Measurements from ENCODE around the gene ATCAY. TPM values are rescaled to one million over a fixed set of nuclear protein-coding genes. Genes with fewer than 3 reads are reported as not detected.

ATCAY gene
- total RNA-seq, 1 experiment from 2014 or later: 0.06 TPM

- DNase-seq (ENCODE audit: low read depth): peak; percentile 98
Measured at GRCh38 chr19:3968556-3969434, 88.3 kb downstream of the ATCAY start.

DNA sequence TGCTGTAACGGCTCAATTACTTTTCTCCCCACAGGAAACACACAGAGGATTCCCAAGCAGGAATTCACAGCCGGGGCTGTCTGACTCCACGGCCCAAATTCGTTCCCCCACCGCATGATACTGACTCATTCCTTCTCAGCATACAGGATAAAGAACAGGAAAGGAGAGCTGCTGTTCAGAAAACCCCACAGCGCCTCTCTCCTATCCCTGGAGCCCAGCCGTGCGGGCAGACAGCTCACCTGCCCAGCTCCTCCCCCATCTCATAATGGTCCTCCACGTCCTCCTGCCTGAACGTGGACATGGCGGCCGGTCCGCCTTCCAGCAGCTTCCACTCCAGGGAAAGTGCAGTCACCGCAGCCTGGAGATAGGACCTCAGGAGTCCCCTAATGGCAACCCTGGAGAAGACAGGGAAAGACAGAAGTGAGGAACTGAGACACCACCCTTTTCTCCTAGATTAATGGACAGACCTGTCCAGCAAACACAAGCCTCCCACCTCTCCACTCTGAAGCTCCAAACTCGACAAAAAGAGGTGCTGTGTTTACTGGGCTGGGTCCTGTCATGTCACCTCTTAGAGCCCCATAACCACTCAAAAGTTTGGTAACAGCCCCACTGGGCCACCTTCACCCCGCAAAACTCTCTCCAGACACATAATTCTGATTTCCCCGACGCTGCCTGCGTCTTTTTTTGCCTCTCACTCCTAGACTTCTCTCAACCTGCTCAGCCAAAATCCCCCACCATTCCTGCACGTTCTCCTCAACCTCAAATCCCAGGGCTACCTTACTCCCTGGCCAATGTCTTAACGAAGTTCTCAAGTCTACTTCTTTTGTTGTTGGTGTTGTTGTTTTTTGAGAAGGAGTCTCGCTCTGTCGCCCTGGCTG lies 89.2 kb downstream of the ATCAY start:
- peak; percentile 92 for DNase-seq (ENCODE audit: low read depth)

DNA sequence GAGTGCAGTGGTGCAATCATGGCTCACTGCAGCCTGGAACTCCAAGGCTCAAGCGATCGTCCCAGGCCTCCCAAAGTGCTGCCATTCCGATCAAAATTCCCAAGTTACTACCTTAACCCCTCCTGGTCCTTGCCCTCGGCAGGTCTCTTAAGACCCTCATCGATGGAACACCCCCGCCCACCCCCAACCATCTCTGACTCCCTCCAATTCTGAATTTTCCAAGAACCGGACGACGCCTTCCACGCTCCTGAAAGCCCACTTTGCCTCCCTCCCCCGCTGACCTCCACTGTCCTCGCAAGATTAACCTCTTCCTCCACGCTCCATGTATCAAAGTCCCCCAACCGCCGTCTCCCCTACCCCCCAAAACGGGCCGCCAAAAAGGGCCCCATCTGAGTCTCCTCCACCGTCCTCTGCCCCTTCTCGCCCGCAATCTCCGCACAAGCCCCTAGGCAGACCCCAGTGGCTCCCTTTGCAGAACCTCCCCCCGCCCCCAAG lies 89.9 kb downstream of the ATCAY start:
- DNase-seq (ENCODE audit: low read depth): no peak

DNA sequence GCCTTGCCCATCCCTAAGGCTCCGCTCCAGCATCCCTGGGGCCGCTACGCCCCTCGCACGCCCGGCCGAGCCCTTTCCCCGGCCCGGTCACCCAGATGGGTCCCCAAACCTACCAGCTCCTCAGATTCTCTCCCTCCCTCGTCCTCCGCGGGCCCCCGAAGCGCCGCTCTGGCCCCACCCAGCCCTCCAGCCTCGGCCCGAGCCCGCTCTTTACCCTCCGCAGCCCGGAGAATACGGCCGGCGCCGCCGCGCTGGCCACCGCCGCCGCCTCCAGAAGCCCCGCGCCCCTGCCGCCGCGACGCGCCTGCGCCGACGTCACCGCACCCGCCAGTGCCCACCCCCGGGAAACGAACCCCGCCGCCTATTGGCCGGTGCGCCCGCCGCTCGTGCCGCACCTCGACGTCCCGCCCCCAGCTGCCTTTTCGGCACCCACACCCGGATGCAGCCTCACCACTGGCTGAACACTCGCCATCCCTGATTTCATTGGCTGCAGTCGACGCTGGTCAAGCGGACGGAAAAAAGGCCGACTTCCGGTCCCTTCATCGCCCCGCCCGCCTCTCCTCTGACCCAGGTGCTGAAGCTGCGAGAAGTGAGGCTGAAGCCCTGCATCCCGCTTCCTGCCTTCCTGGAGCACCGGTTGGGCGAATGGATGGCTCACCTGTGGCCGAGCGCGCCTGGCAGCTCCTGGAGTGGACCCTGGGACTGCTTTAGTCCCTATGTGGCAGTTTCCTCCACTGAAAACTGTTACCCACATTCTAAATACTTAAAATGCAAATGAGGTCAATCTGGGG lies 90.5 kb downstream of the ATCAY start, which contains the start of gene DAPK3:
Gene DAPK3, minus strand, starts transcription at position 292 of the 791 bp plus-strand sequence. CDS start 1,364 bp downstream, outside the sequence.
- DNase-seq (ENCODE audit: low read depth): peak; percentile 96

GRCh38 chr19:3975144-3975543 lies 94.7 kb downstream of the ATCAY start:
- no peak for DNase-seq (ENCODE audit: low read depth)

DNA sequence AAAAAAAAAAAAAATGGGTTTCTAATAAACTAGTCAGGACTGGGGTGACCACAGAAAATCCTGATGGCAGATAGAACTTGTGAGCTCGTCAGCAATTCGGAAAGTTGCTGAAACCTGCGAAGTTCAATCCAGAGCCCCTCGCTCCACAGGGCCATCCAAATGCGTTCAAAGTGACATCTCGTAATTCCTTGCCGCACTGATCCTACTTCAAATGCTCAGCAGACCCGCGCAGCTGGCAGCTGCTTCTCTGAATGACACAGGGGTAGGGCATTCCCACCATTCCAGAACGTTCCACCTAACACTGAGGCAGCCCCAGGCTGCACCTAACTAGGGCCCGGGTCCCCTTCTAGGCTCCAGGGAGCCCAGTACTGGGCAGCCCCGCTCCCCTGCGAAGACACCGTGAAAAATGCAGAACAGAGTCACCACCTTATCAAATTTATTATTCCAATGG lies 95.2 kb downstream of the ATCAY start:
- DNase-seq (ENCODE audit: low read depth): no peak

DNA sequence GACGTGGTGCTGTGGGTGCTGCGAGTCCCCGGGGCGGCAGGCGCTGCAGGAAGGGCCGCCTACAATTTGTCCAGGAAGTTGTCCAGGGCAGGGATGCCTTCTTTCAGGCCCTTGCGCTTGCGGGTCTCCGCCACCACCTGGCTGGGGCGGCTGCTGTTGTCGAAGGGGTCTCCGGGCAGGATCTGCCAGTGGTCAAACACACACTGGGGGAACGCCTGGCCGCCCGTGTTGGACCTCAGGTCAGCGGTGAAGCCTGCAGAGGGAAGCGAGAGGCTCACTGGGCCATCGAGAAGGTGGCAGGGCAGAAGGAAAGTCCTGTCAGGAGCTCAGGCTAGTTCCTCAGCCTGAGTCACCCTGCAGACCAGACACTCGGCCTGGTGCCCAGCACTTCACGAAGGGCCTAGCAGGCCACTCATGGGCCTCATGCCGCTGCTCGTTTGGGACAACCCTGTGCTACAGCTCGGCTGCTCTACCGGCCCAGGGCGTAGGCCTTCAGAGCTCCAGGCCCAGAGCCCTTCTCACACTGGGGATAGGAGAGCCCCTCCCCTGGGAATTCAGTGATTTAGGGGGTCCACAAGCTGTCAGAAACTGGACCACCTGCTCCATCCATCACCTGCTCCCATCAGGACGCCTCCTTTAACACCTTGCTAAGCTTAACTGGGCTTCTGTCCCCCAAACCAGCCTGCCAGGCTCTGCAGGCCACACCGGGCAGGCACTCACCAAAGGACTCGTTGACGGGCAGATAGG lies 96.2 kb downstream of the ATCAY start:
- DNase-seq (ENCODE audit: low read depth): peak; percentile 81

Other genes starting within 250 kb of the ATCAY start
- 26.4 and 29.0 TPM in 2 replicates for gene PIP5K1C, start 180.2 kb upstream of the ATCAY start, total RNA-seq (2014; rRNA removed)
- gene TJP3, start 172.3 kb upstream of the ATCAY start, total RNA-seq (2014; rRNA removed): not detected in 2 replicates
- 19.3 and 28.5 TPM in 2 replicates for gene APBA3, start 119.0 kb upstream of the ATCAY start, total RNA-seq (2014; rRNA removed)
- gene MRPL54, start 118.0 kb upstream of the ATCAY start, total RNA-seq (2014; rRNA removed): 38.0 and 50.2 TPM in 2 replicates
- not detected in 2 replicates for gene RAX2, start 108.5 kb upstream of the ATCAY start, total RNA-seq (2014; rRNA removed)
- not detected in 2 replicates for gene MATK, start 94.3 kb upstream of the ATCAY start, total RNA-seq (2014; rRNA removed)
- gene ZFR2, start 11.6 kb upstream of the ATCAY start, total RNA-seq (2014; rRNA removed): not detected in 2 replicates
- not detected in 2 replicates for gene NMRK2, start 52.4 kb downstream of the ATCAY start, total RNA-seq (2014; rRNA removed)
- gene DAPK3, start 90.4 kb downstream of the ATCAY start, total RNA-seq (2014; rRNA removed): 135 and 150 TPM in 2 replicates
- gene EEF2, start 104.8 kb downstream of the ATCAY start, total RNA-seq (2014; rRNA removed): 2,004 and 2,150 TPM in 2 replicates
- 17.6 and 18.1 TPM in 2 replicates for gene PIAS4, start 127.1 kb downstream of the ATCAY start, total RNA-seq (2014; rRNA removed)
- gene ZBTB7A, start 186.2 kb downstream of the ATCAY start, total RNA-seq (2014; rRNA removed): 29.5 and 29.7 TPM in 2 replicates
- gene MAP2K2, start 243.4 kb downstream of the ATCAY start, total RNA-seq (2014; rRNA removed): 178 and 191 TPM in 2 replicates

Data from LHCN-M2 (cell line).